ENCODE measurements around the gene LOXL4.

The LOXL4 gene

GRCh38 chr10:98253499-98253898 lies 14.5 kb downstream of the LOXL4 start:
- H3K27me3 ChIP-seq (ENCODE audit: control insufficient read depth in 1 of 2, insufficient read depth in 2 of 2, low read length in 2 of 2): no peaks in the 10 kb centered on the region
- H3K4me3 ChIP-seq (ENCODE audit: low read depth in 1 of 2, low read length in 2 of 2): no peak overlapping the region
- no peak overlapping the region for H3K9ac ChIP-seq (ENCODE audit: low read length)
- peaks cover 49% of the 10 kb centered on the region for H3K36me3 ChIP-seq (ENCODE audit: insufficient read depth, low read length)
- no peak overlapping the region for H3K27ac ChIP-seq (ENCODE audit: low read depth, low read length)
- H3K9me3 ChIP-seq (ENCODE audit: low read length): no peaks in the 10 kb centered on the region
- H3K4me1 ChIP-seq (ENCODE audit: insufficient read depth, low read length): no peaks in the 10 kb centered on the region

- no peak overlapping the region for H3K27ac ChIP-seq (ENCODE audit: low read depth, low read length)
- no peaks in the 10 kb centered on the region for H3K9me3 ChIP-seq (ENCODE audit: low read length)
- H3K4me1 ChIP-seq (ENCODE audit: insufficient read depth, low read length): peaks cover under 1% of the 10 kb centered on the region
These were observed 15.5 kb downstream of the LOXL4 start for GRCh38 chr10:98252464-98252863.

GRCh38 chr10:98251399-98251798 lies 16.6 kb downstream of the LOXL4 start:
- Histone ChIP-seq H3K27ac (ENCODE audit: low read depth, low read length) (no peak overlapping the region), H3K9me3 (ENCODE audit: low read length) (no peaks in the 10 kb centered on the region), H3K27me3 (ENCODE audit: control insufficient read depth in 1 of 2, insufficient read depth in 2 of 2, low read length in 2 of 2) (no peaks in the 10 kb centered on the region), H3K9ac (ENCODE audit: low read length) (no peak overlapping the region), H3K4me3 (ENCODE audit: low read depth in 1 of 2, low read length in 2 of 2) (no peak overlapping the region), H3K36me3 (ENCODE audit: insufficient read depth, low read length) (peaks cover 64% of the 10 kb centered on the region), H3K4me1 (ENCODE audit: insufficient read depth, low read length) (peaks cover 11% of the 10 kb centered on the region)

More at GRCh38 chr10:98252464-98252863, 15.5 kb downstream of the LOXL4 start:
- no peak overlapping the region for H3K4me3 ChIP-seq (ENCODE audit: low read depth in 1 of 2, low read length in 2 of 2)
- H3K27me3 ChIP-seq (ENCODE audit: control insufficient read depth in 1 of 2, insufficient read depth in 2 of 2, low read length in 2 of 2): no peaks in the 10 kb centered on the region
- peaks cover 58% of the 10 kb centered on the region for H3K36me3 ChIP-seq (ENCODE audit: insufficient read depth, low read length)
- no peak overlapping the region for H3K9ac ChIP-seq (ENCODE audit: low read length)

GRCh38 chr10:98249134-98249533 lies 18.9 kb downstream of the LOXL4 start:
- no peak overlapping the region for H3K27ac ChIP-seq (ENCODE audit: low read depth, low read length)
- peaks cover 34% of the 10 kb centered on the region for H3K4me1 ChIP-seq (ENCODE audit: insufficient read depth, low read length)
- no peak overlapping the region for H3K4me3 ChIP-seq (ENCODE audit: low read depth in 1 of 2, low read length in 2 of 2)
- no peaks in the 10 kb centered on the region for H3K27me3 ChIP-seq (ENCODE audit: control insufficient read depth in 1 of 2, insufficient read depth in 2 of 2, low read length in 2 of 2)
- H3K9me3 ChIP-seq (ENCODE audit: low read length): no peaks in the 10 kb centered on the region
- H3K36me3 ChIP-seq (ENCODE audit: insufficient read depth, low read length): peaks cover 64% of the 10 kb centered on the region
- H3K9ac ChIP-seq (ENCODE audit: low read length): no peak overlapping the region

- Histone ChIP-seq H3K9ac (ENCODE audit: low read length) (no peak overlapping the region), H3K36me3 (ENCODE audit: insufficient read depth, low read length) (peaks cover 59% of the 10 kb centered on the region), H3K4me3 (ENCODE audit: low read depth in 1 of 2, low read length in 2 of 2) (no peak overlapping the region), H3K9me3 (ENCODE audit: low read length) (no peaks in the 10 kb centered on the region), H3K4me1 (ENCODE audit: insufficient read depth, low read length) (peaks cover 38% of the 10 kb centered on the region), H3K27me3 (ENCODE audit: control insufficient read depth in 1 of 2, insufficient read depth in 2 of 2, low read length in 2 of 2) (no peaks in the 10 kb centered on the region), H3K27ac (ENCODE audit: low read depth, low read length) (no peak overlapping the region)
These were observed 20.0 kb downstream of the LOXL4 start for GRCh38 chr10:98248018-98248417.

GRCh38 chr10:98246911-98247805 lies 20.8 kb downstream of the LOXL4 start:
- H3K9me3 ChIP-seq (ENCODE audit: low read length): no peaks in the 10 kb centered on the region
- no peak overlapping the region for H3K4me3 ChIP-seq (ENCODE audit: low read depth in 1 of 2, low read length in 2 of 2)
- H3K36me3 ChIP-seq (ENCODE audit: insufficient read depth, low read length): peaks cover 51% of the 10 kb centered on the region
- H3K27ac ChIP-seq (ENCODE audit: low read depth, low read length): no peak overlapping the region
- H3K4me1 ChIP-seq (ENCODE audit: insufficient read depth, low read length): peaks cover 38% of the 10 kb centered on the region
- no peaks in the 10 kb centered on the region for H3K27me3 ChIP-seq (ENCODE audit: control insufficient read depth in 1 of 2, insufficient read depth in 2 of 2, low read length in 2 of 2)
- H3K9ac ChIP-seq (ENCODE audit: low read length): no peak overlapping the region

- H3K36me3 ChIP-seq (ENCODE audit: insufficient read depth, low read length): peaks cover 26% of the 10 kb centered on the region
- no peak overlapping the region for H3K4me3 ChIP-seq (ENCODE audit: low read depth in 1 of 2, low read length in 2 of 2)
- H3K27me3 ChIP-seq (ENCODE audit: control insufficient read depth in 1 of 2, insufficient read depth in 2 of 2, low read length in 2 of 2): no peaks in the 10 kb centered on the region
- peak overlapping the region; percentile 38 for H3K27ac ChIP-seq (ENCODE audit: low read depth, low read length)
- no peak overlapping the region for H3K9ac ChIP-seq (ENCODE audit: low read length)
- H3K9me3 ChIP-seq (ENCODE audit: low read length): no peaks in the 10 kb centered on the region
- H3K4me1 ChIP-seq (ENCODE audit: insufficient read depth, low read length): peaks cover 38% of the 10 kb centered on the region
These were observed 23.4 kb downstream of the LOXL4 start for GRCh38 chr10:98244586-98244985.

- Histone ChIP-seq H3K27me3 (ENCODE audit: control insufficient read depth in 1 of 2, insufficient read depth in 2 of 2, low read length in 2 of 2) (no peaks in the 10 kb centered on the region), H3K9ac (ENCODE audit: low read length) (no peak overlapping the region), H3K9me3 (ENCODE audit: low read length) (no peaks in the 10 kb centered on the region), H3K4me3 (ENCODE audit: low read depth in 1 of 2, low read length in 2 of 2) (no peak overlapping the region), H3K36me3 (ENCODE audit: insufficient read depth, low read length) (peaks cover 21% of the 10 kb centered on the region), H3K4me1 (ENCODE audit: insufficient read depth, low read length) (peaks cover 38% of the 10 kb centered on the region), H3K27ac (ENCODE audit: low read depth, low read length) (no peak overlapping the region)
These were observed 23.9 kb downstream of the LOXL4 start for GRCh38 chr10:98244141-98244540.

- Histone ChIP-seq H3K27ac (ENCODE audit: low read depth, low read length) (no peak overlapping the region), H3K4me3 (ENCODE audit: low read depth in 1 of 2, low read length in 2 of 2) (no peak overlapping the region), H3K27me3 (ENCODE audit: control insufficient read depth in 1 of 2, insufficient read depth in 2 of 2, low read length in 2 of 2) (no peaks in the 10 kb centered on the region), H3K4me1 (ENCODE audit: insufficient read depth, low read length) (peaks cover 38% of the 10 kb centered on the region), H3K36me3 (ENCODE audit: insufficient read depth, low read length) (peaks cover 8% of the 10 kb centered on the region), H3K9ac (ENCODE audit: low read length) (no peak overlapping the region), H3K9me3 (ENCODE audit: low read length) (no peaks in the 10 kb centered on the region)
These were observed 25.2 kb downstream of the LOXL4 start for GRCh38 chr10:98242823-98243222.

GRCh38 chr10:98240524-98240923 lies 27.5 kb downstream of the LOXL4 start:
- H3K9me3 ChIP-seq (ENCODE audit: low read length): no peaks in the 10 kb centered on the region
- no peak overlapping the region for H3K27ac ChIP-seq (ENCODE audit: low read depth, low read length)
- H3K36me3 ChIP-seq (ENCODE audit: insufficient read depth, low read length): peaks cover 18% of the 10 kb centered on the region

GRCh38 chr10:98238391-98238790 lies 29.6 kb downstream of the LOXL4 start:
- Histone ChIP-seq H3K9ac (ENCODE audit: low read length) (no peak overlapping the region), H3K9me3 (ENCODE audit: low read length) (no peaks in the 10 kb centered on the region), H3K4me1 (ENCODE audit: insufficient read depth, low read length) (no peaks in the 10 kb centered on the region), H3K27me3 (ENCODE audit: control insufficient read depth in 1 of 2, insufficient read depth in 2 of 2, low read length in 2 of 2) (no peaks in the 10 kb centered on the region), H3K4me3 (ENCODE audit: low read depth in 1 of 2, low read length in 2 of 2) (no peak overlapping the region), H3K36me3 (ENCODE audit: insufficient read depth, low read length) (peaks cover 27% of the 10 kb centered on the region), H3K27ac (ENCODE audit: low read depth, low read length) (no peak overlapping the region)

More at GRCh38 chr10:98240524-98240923, 27.5 kb downstream of the LOXL4 start:
- Histone ChIP-seq H3K27me3 (ENCODE audit: control insufficient read depth in 1 of 2, insufficient read depth in 2 of 2, low read length in 2 of 2) (no peaks in the 10 kb centered on the region), H3K9ac (ENCODE audit: low read length) (no peak overlapping the region), H3K4me1 (ENCODE audit: insufficient read depth, low read length) (peaks cover 18% of the 10 kb centered on the region), H3K4me3 (ENCODE audit: low read depth in 1 of 2, low read length in 2 of 2) (no peak overlapping the region)

- Histone ChIP-seq H3K27me3 (ENCODE audit: control insufficient read depth in 1 of 2, insufficient read depth in 2 of 2, low read length in 2 of 2) (no peaks in the 10 kb centered on the region), H3K36me3 (ENCODE audit: insufficient read depth, low read length) (peaks cover 27% of the 10 kb centered on the region)
These were observed 31.1 kb downstream of the LOXL4 start for GRCh38 chr10:98236862-98237261.

More at GRCh38 chr10:98236862-98237261, 31.1 kb downstream of the LOXL4 start:
- H3K27ac ChIP-seq (ENCODE audit: low read depth, low read length): no peak overlapping the region
- no peak overlapping the region for H3K9ac ChIP-seq (ENCODE audit: low read length)
- no peak overlapping the region for H3K4me3 ChIP-seq (ENCODE audit: low read depth in 1 of 2, low read length in 2 of 2)
- H3K4me1 ChIP-seq (ENCODE audit: insufficient read depth, low read length): no peaks in the 10 kb centered on the region
- no peaks in the 10 kb centered on the region for H3K9me3 ChIP-seq (ENCODE audit: low read length)
